ENCODE data around the gene EHBP1L1.

DNA sequence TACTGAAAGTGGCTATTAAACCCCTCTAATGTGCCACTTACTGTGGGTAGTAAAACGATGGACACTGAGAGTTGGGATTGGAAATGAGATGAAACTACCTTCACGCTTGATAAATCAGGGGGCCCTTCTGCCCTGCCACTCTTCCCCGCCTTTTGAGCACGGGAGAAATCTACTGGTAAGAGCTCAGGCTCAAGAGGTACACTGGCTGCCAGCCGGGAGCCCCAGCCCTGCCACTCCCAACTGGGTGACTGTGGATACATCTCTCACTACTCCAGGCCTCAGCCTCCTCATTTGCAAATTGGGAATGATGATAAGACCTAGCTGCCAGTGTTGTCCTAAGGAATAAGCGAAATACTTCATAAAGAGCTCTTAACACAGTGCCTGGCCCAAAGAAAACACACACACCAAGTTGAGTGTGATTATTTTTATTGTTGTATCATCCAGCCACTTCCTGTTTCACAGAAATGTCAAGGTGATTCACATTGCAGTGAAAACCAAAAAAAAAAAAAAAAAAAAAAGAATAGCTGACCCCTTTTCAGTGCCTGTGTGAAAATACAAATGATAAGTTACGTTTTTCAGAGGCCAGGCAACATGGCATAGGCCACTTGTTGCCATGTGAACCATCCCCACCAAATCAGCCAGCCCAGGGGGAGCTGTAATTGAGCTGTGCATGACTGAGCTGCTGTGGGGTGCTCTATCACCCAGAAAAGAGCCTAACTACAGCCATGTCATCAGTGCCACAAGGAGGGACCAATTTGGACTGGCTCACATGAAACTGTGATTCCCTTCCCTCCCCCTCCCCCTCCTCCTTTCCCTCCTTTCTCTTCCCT is 10.0 kb upstream of the EHBP1L1 start:
- TF ChIP-seq, protein P1, sequence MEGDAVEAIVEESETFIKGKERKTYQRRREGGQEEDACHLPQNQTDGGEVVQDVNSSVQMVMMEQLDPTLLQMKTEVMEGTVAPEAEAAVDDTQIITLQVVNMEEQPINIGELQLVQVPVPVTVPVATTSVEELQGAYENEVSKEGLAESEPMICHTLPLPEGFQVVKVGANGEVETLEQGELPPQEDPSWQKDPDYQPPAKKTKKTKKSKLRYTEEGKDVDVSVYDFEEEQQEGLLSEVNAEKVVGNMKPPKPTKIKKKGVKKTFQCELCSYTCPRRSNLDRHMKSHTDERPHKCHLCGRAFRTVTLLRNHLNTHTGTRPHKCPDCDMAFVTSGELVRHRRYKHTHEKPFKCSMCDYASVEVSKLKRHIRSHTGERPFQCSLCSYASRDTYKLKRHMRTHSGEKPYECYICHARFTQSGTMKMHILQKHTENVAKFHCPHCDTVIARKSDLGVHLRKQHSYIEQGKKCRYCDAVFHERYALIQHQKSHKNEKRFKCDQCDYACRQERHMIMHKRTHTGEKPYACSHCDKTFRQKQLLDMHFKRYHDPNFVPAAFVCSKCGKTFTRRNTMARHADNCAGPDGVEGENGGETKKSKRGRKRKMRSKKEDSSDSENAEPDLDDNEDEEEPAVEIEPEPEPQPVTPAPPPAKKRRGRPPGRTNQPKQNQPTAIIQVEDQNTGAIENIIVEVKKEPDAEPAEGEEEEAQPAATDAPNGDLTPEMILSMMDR (IDR thresholded peaks at IDR 0.05) = no peak
- TF ChIP-seq EZH2 (IDR thresholded peaks at IDR 0.05) = no peak
- TF ChIP-seq EZH2phosphoT487 (IDR thresholded peaks at IDR 0.05) = no peak

Measured in neural progenitor cell (in vitro differentiated cells).